HL-60/S4 (cell line): ENCODE data around the gene ZNF615.
"Not testable (repeated sequence)": the region's sequence is repeated elsewhere in the genome, so short reads cannot be mapped to it uniquely, and the experiment has no call there.

Source experiments
- in situ Hi-C: fragments of 300-500 bp; cut with MboI; formaldehyde crosslinking; loops from 2 replicates; pipeline ENCODE4 v1.14.3; 2022; ENCODE audit warnings: low sequenced_read_pairs

The ZNF615 gene

GRCh38 chr19:51980926-51981325 is 27.1 kb downstream of the ZNF615 start:
- in situ Hi-C loops: not testable (repeated sequence)

- in situ Hi-C loops: no loop called here
Observed at GRCh38 chr19:51980116-51980736, 27.8 kb downstream of the ZNF615 start.

GRCh38 chr19:51978882-51979281 is 29.1 kb downstream of the ZNF615 start:
- in situ Hi-C loops: no loop called here

- in situ Hi-C loops: no loop called here
Observed at GRCh38 chr19:51977346-51977745, 30.7 kb downstream of the ZNF615 start.

GRCh38 chr19:51976852-51977251 is 31.2 kb downstream of the ZNF615 start:
- in situ Hi-C loops: no loop called here

- in situ Hi-C loops: not testable (repeated sequence)
Observed at GRCh38 chr19:51975787-51976186, 32.2 kb downstream of the ZNF615 start.

GRCh38 chr19:51971624-51972023 is 36.4 kb downstream of the ZNF615 start:
- in situ Hi-C loops: no loop called here

- in situ Hi-C loops: no loop called here
Observed at GRCh38 chr19:51970718-51971117, 37.3 kb downstream of the ZNF615 start.

GRCh38 chr19:51965583-51965982 is 42.4 kb downstream of the ZNF615 start:
- in situ Hi-C loops: no loop called here

- in situ Hi-C loops: not testable (repeated sequence)
Observed at GRCh38 chr19:51960621-51961233, 47.3 kb downstream of the ZNF615 start.

- in situ Hi-C loops: no loop called here
Observed at GRCh38 chr19:51959791-51960190, 48.2 kb downstream of the ZNF615 start.

- in situ Hi-C loops: not testable (repeated sequence)
Observed at GRCh38 chr19:51957846-51958245, 50.2 kb downstream of the ZNF615 start.

GRCh38 chr19:51948975-51949374 is 59.0 kb downstream of the ZNF615 start:
- in situ Hi-C loops: no loop called here

- in situ Hi-C loops: no loop called here
Observed at GRCh38 chr19:51946602-51947001, 61.4 kb downstream of the ZNF615 start.

GRCh38 chr19:51944798-51945552 is 63.0 kb downstream of the ZNF615 start:
- in situ Hi-C loops: no loop called here
